Endothelial cell of umbilical vein (primary cell): ENCODE results near the gene OR56B1.

Experiments used
- CTCF ChIP-seq, 2 donors: IDR thresholded peaks; 1 replicate in 1 of 2; 2 replicates in 1 of 2; pipeline ENCODE4 v1.5.1; 2011; ENCODE audit warnings: low read length in 2 of 2, mild to moderate bottlenecking in 2 of 2, moderate library complexity in 2 of 2, control low read depth in 1 of 2, inconsistent platforms in 1 of 2, low read depth in 1 of 2; ENCODE audit not compliant: insufficient read depth in 1 of 2; ENCODE audit errors: extremely low read depth in 1 of 2
- EZH2 ChIP-seq: IDR thresholded peaks from 2 replicates; pipeline ENCODE4 v1.6.1; 2012; ENCODE audit warnings: borderline replicate concordance, low read depth, mild to moderate bottlenecking, moderate library complexity, low read length, inconsistent platforms; ENCODE audit not compliant: severe bottlenecking
- FOS ChIP-seq: IDR thresholded peaks from 2 replicates; pipeline ENCODE4 v1.6.1; 2011; ENCODE audit warnings: mild to moderate bottlenecking, low read length, moderate library complexity, borderline replicate concordance; ENCODE audit not compliant: insufficient read depth
- JUN ChIP-seq: IDR thresholded peaks from 2 replicates; pipeline ENCODE4 v1.6.1; 2011; ENCODE audit warnings: borderline replicate concordance, low read depth; ENCODE audit not compliant: insufficient read length, insufficient read depth
- POLR2AphosphoS5 ChIP-seq: IDR thresholded peaks from 2 replicates; pipeline ENCODE4 v1.6.1; 2012; ENCODE audit warnings: low read depth, mild to moderate bottlenecking, control low read depth, low read length, moderate library complexity; ENCODE audit not compliant: insufficient read depth

- no peak for TF ChIP-seq CTCF (IDR thresholded peaks at IDR 0.05; ENCODE audit: extremely low read depth in 1 of 2, insufficient read depth in 1 of 2, low read depth in 1 of 2, low read length in 2 of 2)
- TF ChIP-seq POLR2AphosphoS5, result no peak
- TF ChIP-seq EZH2, result no peak
- no peak for TF ChIP-seq FOS
- no peak for TF ChIP-seq JUN
Observed at GRCh38 chr11:5737670-5738392, 1.6 kb downstream of the OR56B1 start.
